Neutrophil (primary cell): ENCODE results near the gene ELN.

ENCODE experiments used
- H3K27ac ChIP-seq: fragments of 200-600 bp; sonication (generic); 2 replicates; pipeline ENCODE4 v1.5.1; 2016; ENCODE audit warnings: mild to moderate bottlenecking, moderate library complexity
- H3K27me3 ChIP-seq: fragments of 200-600 bp; sonication (generic); 2 replicates; pipeline ENCODE4 v1.6.0; 2016; ENCODE audit warnings: mild to moderate bottlenecking
- H3K36me3 ChIP-seq: fragments of 200-600 bp; sonication (generic); 2 replicates; pipeline ENCODE4 v1.5.1; 2017
- H3K4me1 ChIP-seq, 2 experiments: fragments of 200-600 bp in 1 of 2; sonication (generic) in 1 of 2; 1 replicate in 1 of 2; 2 replicates in 1 of 2; pipeline versions ENCODE4 v1.5.1 to v1.6.1; 2013 to 2016; ENCODE audit warnings: low read depth in 1 of 2, low read length in 1 of 2, mild to moderate bottlenecking in 1 of 2, moderate library complexity in 1 of 2; ENCODE audit not compliant: control insufficient read depth in 1 of 2, insufficient read depth in 1 of 2
- H3K4me3 ChIP-seq, 2 experiments: fragments of 200-600 bp in 1 of 2; sonication (generic) in 1 of 2; 1 replicate in 1 of 2; 2 replicates in 1 of 2; pipeline ENCODE4 v1.5.1; 2013 to 2016; ENCODE audit warnings: low read depth in 1 of 2, low read length in 1 of 2, mild to moderate bottlenecking in 1 of 2, moderate library complexity in 1 of 2
- H3K9me3 ChIP-seq: fragments of 200-600 bp; sonication (generic); 2 replicates; pipeline ENCODE4 v1.5.1; 2016
- TF ChIP-seq, protein P1 (sequence below): fragments of 200-600 bp; sonication (generic); IDR thresholded peaks from 2 replicates; pipeline ENCODE4 v1.5.1; 2016; ENCODE audit warnings: antibody characterized with exemption

ELN gene

DNA sequence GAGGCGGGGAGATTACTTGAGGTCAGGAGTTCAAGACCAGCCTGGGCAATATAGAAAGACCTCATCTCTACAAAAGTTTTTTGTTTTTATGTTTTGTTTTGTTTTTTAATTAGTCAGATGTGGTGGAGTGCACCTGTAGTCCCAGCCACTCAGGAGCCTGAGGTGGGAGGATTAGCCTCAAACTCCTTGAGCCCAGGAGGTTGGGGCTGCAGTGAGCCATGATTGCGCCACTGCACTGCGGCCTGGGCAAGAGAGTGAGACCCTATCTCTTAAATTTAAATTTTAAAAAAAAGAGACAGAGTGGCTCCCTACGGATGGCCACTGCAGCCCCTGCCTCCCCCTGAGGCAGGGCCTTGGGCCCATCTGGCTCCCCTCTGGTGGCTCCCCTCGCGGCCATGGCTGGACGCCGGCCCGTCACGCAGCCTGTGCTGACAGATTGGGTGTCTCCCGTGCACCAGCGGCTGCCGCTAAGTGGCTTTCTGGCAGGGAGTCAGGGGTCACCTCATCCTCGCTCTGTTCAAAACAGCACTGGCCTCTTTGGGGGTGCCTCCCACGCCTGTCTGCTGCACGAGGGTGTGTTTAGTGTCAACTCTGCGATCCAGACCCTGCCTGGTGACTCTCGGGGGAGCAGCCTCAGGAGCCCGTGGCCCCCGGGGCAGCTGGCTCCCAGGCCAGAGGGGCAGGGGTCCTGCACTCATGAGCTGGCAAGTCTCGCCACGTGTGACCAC is 44.4 kb upstream of the ELN start:
- H3K4me1 ChIP-seq, result no peaks in the 10 kb centered on the region
- TF ChIP-seq, protein P1, sequence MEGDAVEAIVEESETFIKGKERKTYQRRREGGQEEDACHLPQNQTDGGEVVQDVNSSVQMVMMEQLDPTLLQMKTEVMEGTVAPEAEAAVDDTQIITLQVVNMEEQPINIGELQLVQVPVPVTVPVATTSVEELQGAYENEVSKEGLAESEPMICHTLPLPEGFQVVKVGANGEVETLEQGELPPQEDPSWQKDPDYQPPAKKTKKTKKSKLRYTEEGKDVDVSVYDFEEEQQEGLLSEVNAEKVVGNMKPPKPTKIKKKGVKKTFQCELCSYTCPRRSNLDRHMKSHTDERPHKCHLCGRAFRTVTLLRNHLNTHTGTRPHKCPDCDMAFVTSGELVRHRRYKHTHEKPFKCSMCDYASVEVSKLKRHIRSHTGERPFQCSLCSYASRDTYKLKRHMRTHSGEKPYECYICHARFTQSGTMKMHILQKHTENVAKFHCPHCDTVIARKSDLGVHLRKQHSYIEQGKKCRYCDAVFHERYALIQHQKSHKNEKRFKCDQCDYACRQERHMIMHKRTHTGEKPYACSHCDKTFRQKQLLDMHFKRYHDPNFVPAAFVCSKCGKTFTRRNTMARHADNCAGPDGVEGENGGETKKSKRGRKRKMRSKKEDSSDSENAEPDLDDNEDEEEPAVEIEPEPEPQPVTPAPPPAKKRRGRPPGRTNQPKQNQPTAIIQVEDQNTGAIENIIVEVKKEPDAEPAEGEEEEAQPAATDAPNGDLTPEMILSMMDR, result no peak
- no peak overlapping the region for H3K27ac ChIP-seq
- no peaks in the 10 kb centered on the region for H3K9me3 ChIP-seq
- no peak overlapping the region for H3K4me3 ChIP-seq
- H3K27me3 ChIP-seq, result peaks cover 2% of the 10 kb centered on the region
- no peaks in the 10 kb centered on the region for H3K36me3 ChIP-seq

DNA sequence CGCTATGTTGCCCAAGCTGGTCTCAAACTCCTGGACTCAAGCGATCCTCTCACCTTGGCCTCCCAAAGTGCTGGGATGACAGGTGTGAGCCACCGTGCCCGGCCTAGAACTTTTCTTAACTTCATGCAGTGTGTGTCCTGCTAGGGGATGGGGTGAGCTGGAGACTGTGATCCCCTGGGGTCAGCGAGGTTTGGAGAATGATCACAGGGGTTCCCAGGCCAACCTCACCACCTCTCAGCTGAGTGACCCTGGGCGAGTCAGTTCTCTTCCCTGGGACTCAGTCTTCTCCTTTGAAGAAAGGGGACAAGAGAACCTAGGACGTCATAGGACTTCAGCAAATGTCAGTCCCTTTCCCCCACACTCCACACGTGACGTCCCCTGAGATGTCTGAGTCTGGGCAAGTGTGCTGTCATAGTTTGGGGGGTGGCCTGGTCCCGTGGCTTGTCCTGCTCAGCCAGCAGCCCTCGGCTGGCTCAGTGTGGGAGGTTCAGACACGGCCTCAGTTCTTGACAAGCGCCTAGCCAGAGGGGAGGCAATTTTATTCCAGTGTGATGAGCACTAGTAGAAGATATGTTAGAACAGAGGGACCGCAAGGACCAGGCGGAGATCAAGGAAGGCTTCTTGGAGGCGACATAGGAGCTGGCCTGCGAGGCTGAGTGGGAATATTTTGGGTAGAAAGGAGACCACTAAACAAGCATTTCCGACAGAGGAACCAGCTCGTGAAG is 43.3 kb upstream of the ELN start:
- Histone ChIP-seq H3K4me1 (no peaks in the 10 kb centered on the region), H3K4me3 (no peak overlapping the region), H3K9me3 (no peaks in the 10 kb centered on the region), H3K36me3 (no peaks in the 10 kb centered on the region), H3K27ac (no peak overlapping the region), H3K27me3 (no peaks in the 10 kb centered on the region)
- TF ChIP-seq, protein P1, result no peak

DNA sequence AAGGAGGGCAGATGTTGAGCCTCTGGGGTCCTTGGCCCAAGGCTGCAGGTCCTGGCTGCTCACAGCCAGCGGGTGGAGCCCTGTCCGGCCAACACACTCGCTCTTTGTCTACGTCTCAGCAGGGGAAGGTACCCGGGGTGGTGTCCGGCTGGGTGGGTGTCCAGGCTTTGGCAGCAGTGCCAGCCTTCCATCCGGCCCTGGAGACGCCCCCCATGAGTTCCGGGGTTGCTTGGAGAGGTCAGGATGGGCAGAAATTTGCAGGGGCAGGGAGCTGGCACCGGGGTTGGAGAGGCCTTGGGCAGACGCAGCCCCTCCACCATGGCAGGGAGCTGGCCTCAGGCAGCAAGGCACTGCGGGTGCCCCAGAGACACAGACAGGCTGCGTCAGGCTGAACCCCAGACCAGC is 42.2 kb upstream of the ELN start:
- Histone ChIP-seq H3K9me3 (no peaks in the 10 kb centered on the region), H3K27ac (no peak overlapping the region), H3K36me3 (no peaks in the 10 kb centered on the region), H3K4me1 (no peaks in the 10 kb centered on the region), H3K27me3 (no peaks in the 10 kb centered on the region), H3K4me3 (no peak overlapping the region)
- TF ChIP-seq, protein P1, result no peak

DNA sequence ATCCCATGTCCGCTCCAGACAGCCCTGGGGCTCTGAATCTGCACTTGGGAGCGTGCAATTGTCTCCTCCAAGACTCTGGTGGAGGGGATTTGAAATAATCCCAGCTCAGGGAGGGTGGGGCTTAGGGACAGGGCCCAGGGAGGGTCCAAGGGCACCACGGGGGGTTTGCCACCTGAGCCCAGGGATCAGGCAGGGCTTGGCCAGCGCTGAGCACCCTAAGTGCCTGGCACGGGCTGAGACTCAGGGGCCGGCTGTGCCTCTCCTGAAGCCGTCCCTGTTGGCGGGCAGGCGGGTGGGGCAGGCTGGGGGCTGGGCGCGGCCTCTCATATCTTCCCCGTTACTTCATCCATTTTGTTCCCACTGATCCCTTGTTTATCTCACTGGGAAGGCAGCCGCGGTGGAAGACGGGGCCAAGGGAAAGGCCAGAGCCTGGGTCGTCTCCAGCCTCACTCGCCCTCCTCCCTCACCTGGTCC is 41.8 kb upstream of the ELN start:
- no peaks in the 10 kb centered on the region for H3K27me3 ChIP-seq
- H3K4me3 ChIP-seq, result no peak overlapping the region
- TF ChIP-seq, protein P1, result no peak
- H3K9me3 ChIP-seq, result no peaks in the 10 kb centered on the region
- H3K36me3 ChIP-seq, result no peaks in the 10 kb centered on the region
- no peaks in the 10 kb centered on the region for H3K4me1 ChIP-seq
- no peak overlapping the region for H3K27ac ChIP-seq

DNA sequence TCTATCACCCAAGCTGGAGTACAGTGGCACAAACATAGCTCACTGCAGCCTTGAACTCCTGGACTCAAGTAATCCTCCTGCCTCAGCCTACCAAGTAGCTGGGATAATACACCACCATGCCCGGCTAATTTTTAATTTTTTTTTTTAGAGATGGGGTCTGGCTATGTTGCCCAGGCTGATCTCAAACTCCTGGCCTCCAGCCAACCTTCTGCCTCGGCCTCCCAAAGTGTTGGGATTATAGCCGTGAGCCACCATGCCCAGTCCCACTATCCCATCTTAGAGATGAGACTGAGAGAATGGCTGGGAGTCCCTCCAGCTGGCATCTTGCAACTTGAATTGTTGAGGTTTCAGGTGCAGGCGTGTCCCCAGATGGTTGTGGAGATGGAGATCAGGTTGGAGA is 40.7 kb upstream of the ELN start:
- Histone ChIP-seq H3K36me3 (no peaks in the 10 kb centered on the region), H3K9me3 (no peaks in the 10 kb centered on the region), H3K4me1 (no peaks in the 10 kb centered on the region), H3K27me3 (no peaks in the 10 kb centered on the region), H3K27ac (no peak overlapping the region), H3K4me3 (no peak overlapping the region)
- TF ChIP-seq, protein P1, result no peak
